Stimulated activated naive CD4-positive, alpha-beta T cell (primary cell): Measurements from ENCODE around the gene HSD17B1.
A peak's percentile ranks its signal among the peaks of the same experiment; 100 is the strongest.
"Not testable (repeated sequence)": the region's sequence is repeated elsewhere in the genome, so short reads cannot be mapped to it uniquely, and the experiment has no call there.

Experiments used
- DNase-seq, 6 experiments: peaks; one replicate each; lab custom pipeline; 2025; lab: John Stamatoyannopoulos, UW

HSD17B1 gene

GRCh38 chr17:42547698-42548069 lies 5.0 kb upstream of the HSD17B1 start:
- DNase-seq, result no peak

DNA sequence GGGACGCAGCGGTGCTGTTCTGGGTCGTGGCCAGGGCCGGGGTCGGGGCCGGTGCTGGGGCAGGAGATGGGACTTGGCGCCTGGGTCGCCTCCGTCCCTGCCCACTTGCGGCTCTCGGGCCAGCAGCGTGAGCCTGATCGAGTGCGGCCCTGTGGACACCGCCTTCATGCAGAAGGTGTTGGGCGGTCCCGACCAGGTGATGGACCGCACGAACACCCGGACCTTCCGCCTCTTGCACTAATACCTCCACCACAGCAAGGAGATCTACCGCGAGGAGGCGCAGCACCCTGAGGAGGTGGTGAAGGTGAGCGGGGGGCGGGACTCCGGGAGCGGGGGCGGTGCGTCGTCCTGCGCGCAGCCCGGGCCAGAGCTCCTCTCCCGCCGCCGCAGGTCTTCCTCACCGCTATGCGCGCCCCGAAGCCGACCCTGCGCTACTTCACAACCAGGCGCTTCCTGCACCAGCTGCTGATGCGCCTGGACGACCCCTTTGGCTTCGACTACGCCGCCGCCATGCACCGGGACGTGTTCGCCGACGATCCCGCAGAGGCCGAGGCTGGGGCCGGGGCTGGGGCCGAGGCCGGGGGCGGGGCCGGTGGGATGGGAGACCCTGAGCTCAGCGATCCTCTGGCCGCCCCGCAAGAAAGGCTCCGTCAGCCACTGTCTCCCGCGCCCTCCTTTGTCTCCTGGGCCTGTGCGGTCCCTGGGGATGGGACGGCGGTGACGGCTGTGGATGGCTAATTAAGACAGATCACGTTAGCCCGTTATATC lies 4.5 kb upstream of the HSD17B1 start:
- DNase-seq, result peak; percentile 29 to 75 (median 69)

GRCh38 chr17:42548993-42549755 lies 3.5 kb upstream of the HSD17B1 start:
- no peak for DNase-seq

GRCh38 chr17:42553161-42553818 lies 567 bp downstream of the HSD17B1 start:
- DNase-seq, result peak in 1 of 6 experiments; percentile 7

GRCh38 chr17:42553866-42554249 lies 1.1 kb downstream of the HSD17B1 start:
- peak in 1 of 6 experiments; percentile 44 for DNase-seq

GRCh38 chr17:42554250-42555121 lies 1.8 kb downstream of the HSD17B1 start:
- peak; percentile 53 to 70 (median 64) for DNase-seq

GRCh38 chr17:42555122-42555622 lies 2.4 kb downstream of the HSD17B1 start:
- DNase-seq, result no peak

GRCh38 chr17:42555961-42556617 lies 3.4 kb downstream of the HSD17B1 start:
- not testable (repeated sequence) for DNase-seq

DNA sequence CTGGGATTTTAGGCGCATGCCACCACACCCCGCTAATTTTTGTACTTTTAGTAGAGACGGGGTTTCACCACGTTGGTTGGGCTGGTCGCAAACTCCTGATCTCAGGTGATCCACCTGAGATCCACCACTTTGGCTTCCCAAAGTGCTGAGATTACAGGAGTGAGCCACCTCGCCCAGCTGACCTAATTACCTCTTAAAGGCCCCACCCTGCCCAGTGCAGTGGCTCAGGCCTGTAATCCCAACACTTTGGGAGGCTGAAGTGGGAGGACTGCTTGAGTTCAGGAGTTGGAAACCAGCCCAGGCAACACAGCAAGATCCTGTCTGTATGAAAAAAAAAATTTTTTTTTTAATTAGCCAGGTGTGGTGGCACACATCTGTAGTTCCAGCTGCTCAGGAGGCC lies 6.4 kb downstream of the HSD17B1 start:
- DNase-seq, result no peak

GRCh38 chr17:42560246-42560645 lies 7.5 kb downstream of the HSD17B1 start:
- no peak for DNase-seq

DNA sequence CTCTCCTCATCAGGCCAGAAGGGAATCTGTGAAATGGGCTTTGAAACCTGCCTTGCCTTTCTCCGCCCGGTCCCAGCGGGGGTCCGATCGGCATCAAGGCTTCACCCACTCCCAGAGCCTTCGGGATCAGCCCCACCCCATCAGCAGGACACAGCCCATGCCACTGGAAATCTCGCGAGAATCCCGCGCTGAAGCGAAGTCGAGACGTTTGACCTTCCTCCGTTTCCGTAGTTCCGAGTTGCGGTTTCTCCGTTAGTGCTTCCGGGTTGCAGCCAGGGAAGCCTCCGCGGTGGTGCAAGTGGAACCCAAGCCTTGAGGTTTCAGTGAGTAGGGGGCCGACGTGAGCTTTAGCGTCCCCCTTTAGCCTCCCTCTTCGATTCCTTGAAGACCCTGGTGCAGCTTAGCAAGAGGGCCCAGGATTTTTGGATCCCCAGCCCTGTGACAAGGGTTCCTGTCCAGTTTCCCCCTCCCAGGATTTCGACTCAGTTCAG lies 9.2 kb downstream of the HSD17B1 start, which contains the start of gene COASY:
COASY (plus strand) TSS at position 252 of the 491 bp plus-strand sequence. CDS start 475 bp downstream, outside the sequence.
- peak; percentile 81 to 92 (median 84) for DNase-seq

- DNase-seq, result no peak
These were observed 9.8 kb downstream of the HSD17B1 start for GRCh38 chr17:42562388-42563142.

DNA sequence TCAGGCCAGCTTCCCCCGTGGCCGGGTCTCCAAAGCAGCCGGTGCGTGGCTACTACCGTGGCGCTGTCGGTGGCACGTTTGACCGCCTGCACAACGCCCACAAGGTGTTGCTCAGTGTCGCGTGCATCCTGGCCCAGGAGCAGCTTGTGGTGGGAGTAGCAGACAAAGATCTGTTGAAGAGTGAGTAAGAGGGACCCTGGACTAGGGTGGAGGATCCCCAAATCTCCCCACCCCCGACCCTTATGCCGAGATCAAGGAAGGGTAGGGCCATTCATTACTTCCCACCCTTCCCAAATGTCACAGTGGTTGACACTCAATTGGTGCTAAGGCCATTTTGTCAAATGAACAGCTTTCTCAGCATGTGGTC lies 10.4 kb downstream of the HSD17B1 start:
- DNase-seq, result no peak

- peak in 1 of 6 experiments; percentile 8 for DNase-seq
These were observed 10.8 kb downstream of the HSD17B1 start for GRCh38 chr17:42563543-42563942.

DNA sequence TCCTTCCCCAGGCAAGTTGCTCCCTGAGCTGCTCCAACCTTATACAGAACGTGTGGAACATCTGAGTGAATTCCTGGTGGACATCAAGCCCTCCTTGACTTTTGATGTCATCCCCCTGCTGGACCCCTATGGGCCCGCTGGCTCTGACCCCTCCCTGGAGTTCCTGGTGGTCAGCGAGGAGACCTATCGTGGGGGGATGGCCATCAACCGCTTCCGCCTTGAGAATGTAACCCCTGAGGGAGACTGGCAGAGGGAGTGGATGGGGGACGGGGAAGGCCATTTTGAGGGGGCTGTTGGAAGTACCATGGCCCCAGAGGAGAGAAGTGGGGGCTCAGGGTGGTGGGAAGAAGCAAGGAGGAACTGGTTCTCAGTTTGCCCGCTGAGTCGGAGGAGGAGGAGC lies 11.2 kb downstream of the HSD17B1 start:
- DNase-seq, result no peak

GRCh38 chr17:42564815-42565522 lies 12.2 kb downstream of the HSD17B1 start:
- no peak for DNase-seq

DNA sequence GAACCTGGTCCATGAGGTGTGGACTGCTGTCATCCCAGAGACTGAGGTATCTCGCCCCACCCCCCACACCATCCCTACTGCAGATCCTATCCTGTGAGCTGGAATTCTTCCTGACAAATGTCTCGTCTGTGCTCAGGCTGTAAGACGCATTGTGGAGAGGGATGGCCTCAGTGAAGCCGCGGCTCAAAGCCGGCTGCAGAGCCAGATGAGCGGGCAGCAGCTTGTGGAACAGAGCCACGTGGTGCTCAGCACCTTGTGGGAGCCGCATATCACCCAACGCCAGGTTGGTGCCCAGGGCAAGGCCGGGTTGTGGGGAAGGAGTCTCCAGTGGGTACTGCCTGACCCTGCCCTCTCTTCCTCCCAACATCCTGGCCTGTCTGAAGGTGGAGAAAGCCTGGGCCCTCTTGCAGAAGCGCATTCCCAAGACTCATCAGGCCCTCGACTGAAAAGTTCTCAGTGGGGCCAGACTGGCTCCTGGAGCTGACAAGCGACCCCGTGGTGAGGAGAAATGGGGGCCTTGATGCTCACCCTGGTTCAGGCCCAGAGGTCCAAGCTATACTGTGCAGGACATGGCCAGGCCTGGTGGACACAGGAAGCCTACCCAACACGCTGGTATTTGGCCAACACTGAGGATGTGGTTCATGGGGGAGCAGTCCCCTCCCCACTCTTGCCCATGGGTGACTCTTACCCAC lies 12.9 kb downstream of the HSD17B1 start:
- DNase-seq, result no peak

GRCh38 chr17:42566215-42566882 lies 13.6 kb downstream of the HSD17B1 start:
- no peak for DNase-seq
